KOPT-K1 (cell line): Measurements from ENCODE around the gene ST3GAL2.

Source experiments
- H3K27ac ChIP-seq: fragments of 200-600 bp; sonication (generic); 2 replicates; pipeline ENCODE4 v1.5.1; 2016; ENCODE audit warnings: antibody characterized with exemption, mild to moderate bottlenecking, low read depth, low read length; ENCODE audit not compliant: poor library complexity, severe bottlenecking
- H3K36me3 ChIP-seq: fragments of 200-600 bp; sonication (generic); 2 replicates; pipeline ENCODE4 v1.5.1; 2017; ENCODE audit warnings: antibody characterized with exemption, mild to moderate bottlenecking, low read length, moderate library complexity; ENCODE audit not compliant: insufficient read depth
- H3K9me3 ChIP-seq: fragments of 200-600 bp; sonication (generic); 2 replicates; pipeline ENCODE4 v1.5.1; 2017; ENCODE audit warnings: antibody characterized with exemption, low read length, mild to moderate bottlenecking; ENCODE audit not compliant: insufficient read depth, poor library complexity, severe bottlenecking

ST3GAL2 gene

DNA sequence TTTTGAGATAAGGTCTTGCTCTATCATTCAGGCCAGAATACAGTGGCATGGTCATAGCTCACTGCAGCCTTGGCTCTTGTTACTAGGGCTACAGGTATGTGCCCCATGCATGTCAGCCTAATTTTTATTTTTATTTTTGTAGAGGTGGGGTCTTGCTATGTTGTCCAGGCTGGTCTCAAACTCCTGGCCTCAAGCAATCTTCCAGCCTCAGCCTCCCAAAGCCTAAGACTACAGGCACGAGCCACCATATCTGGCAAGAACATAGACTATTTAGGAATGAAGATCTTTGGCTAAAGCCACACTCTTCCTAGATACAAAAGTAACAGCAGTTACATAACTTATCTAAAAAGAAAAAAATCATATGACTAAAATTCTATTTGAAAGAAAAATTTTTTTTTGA, 107.8 kb downstream of the ST3GAL2 start:
- H3K27ac ChIP-seq = no peak overlapping the region
- no peaks in the 10 kb centered on the region for H3K9me3 ChIP-seq
- H3K36me3 ChIP-seq = no peaks in the 10 kb centered on the region
